MM.1S (cell line): ENCODE measurements around the gene ABO.

Experiments
- DNase-seq: peaks from one replicate; pipeline ENCODE4 v3.0.0-alpha.2; 2015
- H2AFZ ChIP-seq: fragments of 300-600 bp; sonication (generic); 2 replicates; pipeline ENCODE4 v1.6.0; 2016; ENCODE audit warnings: antibody characterized with exemption, low read length
- H3F3A ChIP-seq: fragments of 300-600 bp; sonication (generic); 2 replicates; pipeline ENCODE4 v1.6.1; 2016; ENCODE audit warnings: mild to moderate bottlenecking, antibody characterized with exemption, low read length, moderate library complexity, mixed read lengths; ENCODE audit not compliant: insufficient read depth
- H3K27ac ChIP-seq: fragments of 300-600 bp; sonication (generic); 2 replicates; pipeline ENCODE4 v1.5.1; 2016; ENCODE audit warnings: mild to moderate bottlenecking, low read length
- H3K27me3 ChIP-seq: fragments of 300-600 bp; sonication (generic); replicated peaks from 2 replicates; pipeline ENCODE4 v1.6.0; 2016; ENCODE audit warnings: low read length; ENCODE audit not compliant: insufficient read depth
- H3K36me3 ChIP-seq: fragments of 300-600 bp; sonication (generic); replicated peaks from 2 replicates; pipeline ENCODE4 v1.6.1; 2016; ENCODE audit warnings: mild to moderate bottlenecking, low read length, mixed read lengths; ENCODE audit not compliant: insufficient read depth
- H3K4me1 ChIP-seq: fragments of 300-600 bp; sonication (generic); 2 replicates; pipeline ENCODE4 v1.6.1; 2016; ENCODE audit warnings: low read length, mixed read lengths
- H3K4me2 ChIP-seq: fragments of 300-600 bp; sonication (generic); 2 replicates; pipeline ENCODE4 v1.6.0; 2016; ENCODE audit warnings: low read depth, low read length
- H3K4me3 ChIP-seq: fragments of 300-600 bp; sonication (generic); 2 replicates; pipeline ENCODE4 v1.5.1; 2016; ENCODE audit warnings: low read length, mixed read lengths
- H3K79me2 ChIP-seq: fragments of 300-600 bp; sonication (generic); 2 replicates; pipeline ENCODE4 v1.6.1; 2016; ENCODE audit warnings: mixed run types, low read length, mixed read lengths
- H3K9ac ChIP-seq: fragments of 300-600 bp; sonication (generic); 2 replicates; pipeline ENCODE4 v1.6.1; 2016; ENCODE audit warnings: low read length, mixed read lengths
- H3K9me2 ChIP-seq: fragments of 300-600 bp; sonication (generic); replicated peaks from 2 replicates; pipeline ENCODE4 v1.6.1; 2016; ENCODE audit warnings: mild to moderate bottlenecking, low read length, mixed read lengths; ENCODE audit not compliant: insufficient read depth
- H3K9me3 ChIP-seq: fragments of 300-600 bp; sonication (generic); replicated peaks from 2 replicates; pipeline ENCODE4 v1.6.1; 2016; ENCODE audit warnings: mild to moderate bottlenecking, low read length, mixed read lengths; ENCODE audit not compliant: insufficient read depth
- H4K20me1 ChIP-seq: fragments of 300-600 bp; sonication (generic); 2 replicates; pipeline ENCODE4 v1.6.1; 2016; ENCODE audit warnings: mild to moderate bottlenecking, low read length, moderate library complexity, mixed read lengths; ENCODE audit not compliant: insufficient read depth
- CTCF ChIP-seq: fragments of 300-600 bp; sonication (generic); IDR thresholded peaks from 2 replicates; pipeline ENCODE4 v1.5.1; 2016; ENCODE audit warnings: antibody characterized with exemption, low read length, mixed read lengths
- EZH2 ChIP-seq: fragments of 300-600 bp; sonication (generic); optimal IDR thresholded peaks from 2 replicates; pipeline ENCODE3; 2017; ENCODE audit warnings: low read depth, mild to moderate bottlenecking, antibody characterized with exemption, low read length, mixed read lengths
- EZH2phosphoT487 ChIP-seq: fragments of 300-600 bp; sonication (generic); IDR thresholded peaks from 2 replicates; pipeline ENCODE4 v1.6.1; 2018; ENCODE audit warnings: antibody characterized with exemption, low read length

Gene ABO

GRCh38 chr9:133256136-133256461, 18.9 kb downstream of the ABO start:
- Histone ChIP-seq H3F3A (no peaks in the 10 kb centered on the region), H4K20me1 (no peaks in the 10 kb centered on the region)

GRCh38 chr9:133255371-133256135, 19.4 kb downstream of the ABO start:
- Histone ChIP-seq H3K36me3 (no peaks in the 10 kb centered on the region), H3K27ac (no peak overlapping the region), H3K4me1 (no peaks in the 10 kb centered on the region), H3K9ac (no peak overlapping the region), H3F3A (no peaks in the 10 kb centered on the region), H3K9me3 (no peaks in the 10 kb centered on the region), H3K4me2 (no peak overlapping the region), H4K20me1 (no peaks in the 10 kb centered on the region), H2AFZ (no peak overlapping the region), H3K27me3 (peaks cover 100% of the 10 kb centered on the region), H3K9me2 (no peaks in the 10 kb centered on the region), H3K4me3 (no peak overlapping the region), H3K79me2 (no peaks in the 10 kb centered on the region)
- TF ChIP-seq CTCF (no peak), EZH2 (no peak), EZH2phosphoT487 (no peak)
- no peak for DNase-seq

More at GRCh38 chr9:133256136-133256461, 18.9 kb downstream of the ABO start:
- H3K9ac ChIP-seq = no peak overlapping the region
- peaks cover 100% of the 10 kb centered on the region for H3K27me3 ChIP-seq
- H3K27ac ChIP-seq = no peak overlapping the region
- no peaks in the 10 kb centered on the region for H3K9me3 ChIP-seq
- H2AFZ ChIP-seq = no peak overlapping the region
- H3K4me2 ChIP-seq = no peak overlapping the region
- H3K79me2 ChIP-seq = no peaks in the 10 kb centered on the region
- H3K4me3 ChIP-seq = no peak overlapping the region
- TF ChIP-seq CTCF (no peak), EZH2phosphoT487 (no peak)
- H3K4me1 ChIP-seq = no peaks in the 10 kb centered on the region
- H3K36me3 ChIP-seq = no peaks in the 10 kb centered on the region
- H3K9me2 ChIP-seq = no peaks in the 10 kb centered on the region
- no peak for DNase-seq

GRCh38 chr9:133254471-133254870, 20.5 kb downstream of the ABO start:
- Histone ChIP-seq H3K36me3 (no peaks in the 10 kb centered on the region), H3K4me2 (no peak overlapping the region), H3F3A (no peaks in the 10 kb centered on the region), H3K4me1 (no peaks in the 10 kb centered on the region), H3K27me3 (peaks cover 100% of the 10 kb centered on the region), H3K79me2 (no peaks in the 10 kb centered on the region), H3K4me3 (no peak overlapping the region), H3K9me3 (no peaks in the 10 kb centered on the region), H3K27ac (no peak overlapping the region), H3K9me2 (no peaks in the 10 kb centered on the region), H2AFZ (no peak overlapping the region), H4K20me1 (no peaks in the 10 kb centered on the region), H3K9ac (no peak overlapping the region)
- no peak for DNase-seq
- TF ChIP-seq CTCF = no peak
- no peak for TF ChIP-seq EZH2
- TF ChIP-seq EZH2phosphoT487 = no peak
